PC-9 (cell line): ENCODE measurements around the gene INTS11. TPM values are rescaled to one million over a fixed set of nuclear protein-coding genes. Genes with fewer than 3 reads are reported as not detected.

Experiments used
- BruUV-seq: library from RNA; stranded (reverse); fragments of 400-500 nt; replicated peaks from 2 replicates; lab custom pipeline; 2021; lab: Mats Ljungman, UMichigan
- CTCF ChIA-PET: fragments of 300-600 bp; sonication (Branson Sonifier 250); formaldehyde crosslinking; loops from one replicate; lab custom pipeline; 2022; ENCODE audit warnings: antibody characterized with exemption; lab: Charles Lee
- POLR2A ChIA-PET: fragments of 300-600 bp; sonication (Branson Sonifier 250); formaldehyde crosslinking; loops from one replicate; lab custom pipeline; 2022; ENCODE audit warnings: antibody characterized with exemption; ENCODE audit not compliant: unreplicated experiment; lab: Charles Lee
- DNase-seq, 2 experiments: peaks; one replicate each; pipeline versions ENCODE4 v3.0.0 to v3.0.0-alpha.2; 2015 to 2022; ENCODE audit warnings: mixed read lengths in 1 of 2
- H2AFZ ChIP-seq: fragments of 200-600 bp; sonication (generic); 2 replicates; pipeline ENCODE4 v1.8.1; 2017; ENCODE audit warnings: antibody characterized with exemption
- H3F3A ChIP-seq: fragments of 200-600 bp; sonication (generic); 2 replicates; pipeline ENCODE4 v1.8.1; 2017; ENCODE audit warnings: antibody characterized with exemption, mild to moderate bottlenecking, low read depth; ENCODE audit not compliant: insufficient read depth
- H3K27ac ChIP-seq: fragments of 200-600 bp; sonication (generic); 2 replicates; pipeline ENCODE4 v1.6.1; 2016; ENCODE audit warnings: mixed run types
- H3K27me3 ChIP-seq: fragments of 200-600 bp; sonication (generic); 2 replicates; pipeline ENCODE4 v1.6.1; 2016; ENCODE audit warnings: low read depth, mixed run types; ENCODE audit not compliant: insufficient read depth
- H3K36me3 ChIP-seq: fragments of 200-600 bp; sonication (generic); 2 replicates; pipeline ENCODE4 v1.6.1; 2016; ENCODE audit warnings: low read depth, mixed run types
- H3K4me1 ChIP-seq: fragments of 200-600 bp; sonication (generic); replicated peaks from 2 replicates; pipeline ENCODE4 v1.6.1; 2016; ENCODE audit warnings: mixed run types; ENCODE audit not compliant: insufficient read depth
- H3K4me2 ChIP-seq: fragments of 200-600 bp; sonication (generic); 2 replicates; pipeline ENCODE4 v1.6.1; 2017; ENCODE audit warnings: mixed run types
- H3K4me3 ChIP-seq: fragments of 200-600 bp; sonication (generic); 2 replicates; pipeline ENCODE4 v1.6.1; 2016; ENCODE audit warnings: mixed run types
- H3K79me2 ChIP-seq: fragments of 200-600 bp; sonication (generic); 2 replicates; pipeline ENCODE4 v1.6.1; 2017; ENCODE audit warnings: low read depth, mixed run types
- H3K9me2 ChIP-seq: fragments of 200-600 bp; sonication (generic); 2 replicates; pipeline ENCODE4 v1.8.1; 2017; ENCODE audit warnings: mild to moderate bottlenecking; ENCODE audit not compliant: insufficient read depth
- H3K9me3 ChIP-seq: fragments of 200-600 bp; sonication (generic); 2 replicates; pipeline ENCODE4 v1.8.1; 2016; ENCODE audit warnings: low read depth; ENCODE audit not compliant: insufficient read depth
- H4K20me1 ChIP-seq: fragments of 200-600 bp; sonication (generic); 2 replicates; pipeline ENCODE4 v1.8.1; 2017; ENCODE audit not compliant: insufficient read depth
- EZH2 ChIP-seq: fragments of 200-600 bp; sonication (generic); IDR thresholded peaks from 2 replicates; pipeline ENCODE4 v1.8.0; 2017; ENCODE audit warnings: antibody characterized with exemption, low read depth
- intact Hi-C: fragments of 100-400 bp; cut with micrococcal nuclease; formaldehyde crosslinking; loops from one replicate; pipeline ENCODE4 v1.10.0; 2022; ENCODE audit not compliant: unreplicated experiment
- total RNA-seq: library from RNA; stranded (reverse); gene quantifications from 2 replicates; pipeline ENCODE4 v1.2.3, GENCODE V29; 2021
- TF ChIP-seq, protein P1 (sequence below): fragments of 200-600 bp; sonication (generic); conservative IDR thresholded peaks from 2 replicates; pipeline ENCODE4 v1.6.1; 2017; ENCODE audit warnings: mixed run types, antibody characterized with exemption, mild to moderate bottlenecking, moderate library complexity

Gene INTS11
- total RNA-seq, 1 experiment from 2014 or later: 130 TPM

DNA sequence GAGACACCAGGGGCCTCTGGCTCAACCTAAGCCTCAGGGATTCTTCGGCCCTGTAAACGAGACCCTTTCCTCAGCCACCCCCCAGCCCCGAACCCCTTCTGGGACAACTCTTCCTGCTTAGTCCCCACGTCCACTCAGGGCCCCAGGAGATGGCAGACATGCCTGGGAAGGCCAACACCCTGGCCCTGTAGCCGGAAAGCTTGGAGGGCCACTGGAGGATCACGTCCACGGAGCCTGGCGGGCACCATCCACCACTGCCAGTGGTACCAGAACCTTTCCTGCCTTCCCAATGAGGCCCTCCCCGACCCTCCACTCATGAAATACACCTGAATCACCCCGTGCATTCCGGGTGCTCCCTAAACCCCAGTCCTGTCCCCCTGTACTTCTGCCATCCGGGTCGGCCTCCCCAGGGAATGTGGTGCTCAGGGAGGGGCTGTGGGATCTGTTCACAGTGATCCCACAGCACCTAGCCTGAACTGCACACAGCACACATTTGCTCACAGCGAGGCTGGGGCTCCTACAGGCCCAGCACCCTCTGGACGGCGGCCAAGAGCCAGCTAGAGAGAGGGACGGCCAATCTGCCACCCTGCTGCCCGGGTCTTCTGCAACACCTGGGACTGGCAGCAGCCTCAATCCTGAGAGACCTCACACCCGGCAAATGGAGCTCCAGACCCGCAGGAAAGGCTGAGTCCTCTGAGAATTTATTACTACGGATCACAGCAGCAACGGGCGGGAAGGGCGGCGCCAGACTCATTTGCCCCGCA, 48.8 kb upstream of the INTS11 start:
- no peaks in the 10 kb centered on the region for H3K9me2 ChIP-seq
- H3F3A ChIP-seq: peaks cover 32% of the 10 kb centered on the region; the same call in 1 of the 2 replicates
- H3K36me3 ChIP-seq: no peaks in the 10 kb centered on the region; the same call in 1 of the 2 replicates
- peaks cover 16% of the 10 kb centered on the region for H3K4me1 ChIP-seq
- peaks cover 25% of the 10 kb centered on the region for H3K79me2 ChIP-seq
- H2AFZ ChIP-seq: no peak overlapping the region
- no TSS peak for BruUV-seq
- TF ChIP-seq, protein P1, sequence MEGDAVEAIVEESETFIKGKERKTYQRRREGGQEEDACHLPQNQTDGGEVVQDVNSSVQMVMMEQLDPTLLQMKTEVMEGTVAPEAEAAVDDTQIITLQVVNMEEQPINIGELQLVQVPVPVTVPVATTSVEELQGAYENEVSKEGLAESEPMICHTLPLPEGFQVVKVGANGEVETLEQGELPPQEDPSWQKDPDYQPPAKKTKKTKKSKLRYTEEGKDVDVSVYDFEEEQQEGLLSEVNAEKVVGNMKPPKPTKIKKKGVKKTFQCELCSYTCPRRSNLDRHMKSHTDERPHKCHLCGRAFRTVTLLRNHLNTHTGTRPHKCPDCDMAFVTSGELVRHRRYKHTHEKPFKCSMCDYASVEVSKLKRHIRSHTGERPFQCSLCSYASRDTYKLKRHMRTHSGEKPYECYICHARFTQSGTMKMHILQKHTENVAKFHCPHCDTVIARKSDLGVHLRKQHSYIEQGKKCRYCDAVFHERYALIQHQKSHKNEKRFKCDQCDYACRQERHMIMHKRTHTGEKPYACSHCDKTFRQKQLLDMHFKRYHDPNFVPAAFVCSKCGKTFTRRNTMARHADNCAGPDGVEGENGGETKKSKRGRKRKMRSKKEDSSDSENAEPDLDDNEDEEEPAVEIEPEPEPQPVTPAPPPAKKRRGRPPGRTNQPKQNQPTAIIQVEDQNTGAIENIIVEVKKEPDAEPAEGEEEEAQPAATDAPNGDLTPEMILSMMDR: no peak
- no peak for TF ChIP-seq EZH2
- no peaks in the 10 kb centered on the region for H3K27me3 ChIP-seq
- peak overlapping the region; percentile 81 for H3K4me3 ChIP-seq
- intact Hi-C loops: loop anchor here (2.0 to 10.0 kb wide), 2 partner anchors 28 to 132 kb away; no protein-coding TSS in a partner anchor
- no peaks in the 10 kb centered on the region for H4K20me1 ChIP-seq
- H3K9me3 ChIP-seq: no peaks in the 10 kb centered on the region
- peak overlapping the region; percentile 91 for H3K4me2 ChIP-seq
- CTCF ChIA-PET: no interaction called here
- no peak for DNase-seq
- POLR2A ChIA-PET: no interaction called here
- no peak overlapping the region for H3K27ac ChIP-seq

DNA sequence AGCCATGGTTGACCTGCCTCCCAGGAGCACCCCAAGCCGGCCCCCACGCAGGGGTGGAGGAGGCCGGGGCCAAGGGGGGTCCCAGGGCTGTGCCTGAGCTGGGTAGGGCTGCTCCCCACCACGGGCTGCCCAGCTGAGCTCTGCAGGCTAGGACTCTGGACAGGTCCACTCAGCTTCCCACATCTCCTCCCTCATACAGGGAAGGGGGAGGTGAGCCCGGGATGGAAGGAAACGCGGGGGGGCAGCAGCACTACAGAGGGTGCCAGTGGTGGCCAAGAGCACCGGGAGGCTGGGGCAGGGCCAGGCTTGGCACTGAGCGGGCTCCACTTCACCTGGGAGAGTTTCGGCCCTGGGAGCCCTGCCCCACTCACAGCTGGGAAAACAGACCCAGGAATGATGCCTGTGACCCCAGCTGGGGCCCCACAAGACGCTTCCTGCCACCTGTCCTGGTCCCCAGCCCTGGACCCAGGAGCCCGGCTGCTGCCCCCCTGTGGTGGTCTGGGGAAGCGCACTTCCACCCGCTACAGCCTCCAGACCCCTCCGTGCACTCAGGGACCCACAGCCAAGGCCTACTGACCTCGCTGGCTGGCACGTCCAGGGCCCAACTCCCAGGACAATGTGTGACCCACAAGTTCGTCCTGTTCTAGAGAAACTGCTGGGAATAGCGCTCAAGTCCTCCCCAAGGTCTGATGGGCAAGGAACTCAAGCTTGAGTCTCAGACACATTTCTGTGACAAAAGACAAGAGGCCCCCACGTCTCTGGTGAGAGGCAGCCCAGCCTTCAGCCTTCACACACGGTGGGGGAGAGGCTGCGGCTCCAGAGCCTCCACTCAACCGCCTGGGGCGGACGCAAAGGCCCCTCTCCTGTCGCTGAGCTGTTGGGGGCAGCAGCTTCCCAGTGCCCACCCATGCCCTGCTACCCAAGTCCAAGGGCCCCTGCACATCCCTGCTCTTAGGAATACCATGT, 47.6 kb upstream of the INTS11 start:
- Histone ChIP-seq H3F3A (peaks cover 20% of the 10 kb centered on the region; the same call in 1 of the 2 replicates), H3K4me1 (peaks cover 16% of the 10 kb centered on the region), H2AFZ (no peak overlapping the region), H4K20me1 (no peaks in the 10 kb centered on the region), H3K36me3 (no peaks in the 10 kb centered on the region; the same call in 1 of the 2 replicates), H3K4me3 (no peak overlapping the region), H3K27me3 (no peaks in the 10 kb centered on the region), H3K9me2 (no peaks in the 10 kb centered on the region), H3K79me2 (peaks cover 25% of the 10 kb centered on the region), H3K9me3 (no peaks in the 10 kb centered on the region), H3K27ac (no peak overlapping the region), H3K4me2 (no peak overlapping the region)
- DNase-seq: peak in 1 of 2 experiments; percentile 77
- POLR2A ChIA-PET: interaction anchor here (0.6 kb wide), 3 partner anchors 90 to 134 kb away, joined by 3 to 7 read pairs (median 5); no protein-coding TSS in a partner anchor
- no TSS peak for BruUV-seq
- intact Hi-C loops: loop anchor here (2.0 to 10.0 kb wide), 2 partner anchors 27 to 133 kb away; no protein-coding TSS in a partner anchor
- CTCF ChIA-PET: no interaction called here
- TF ChIP-seq EZH2: no peak
- TF ChIP-seq, protein P1: peak; percentile 93

DNA sequence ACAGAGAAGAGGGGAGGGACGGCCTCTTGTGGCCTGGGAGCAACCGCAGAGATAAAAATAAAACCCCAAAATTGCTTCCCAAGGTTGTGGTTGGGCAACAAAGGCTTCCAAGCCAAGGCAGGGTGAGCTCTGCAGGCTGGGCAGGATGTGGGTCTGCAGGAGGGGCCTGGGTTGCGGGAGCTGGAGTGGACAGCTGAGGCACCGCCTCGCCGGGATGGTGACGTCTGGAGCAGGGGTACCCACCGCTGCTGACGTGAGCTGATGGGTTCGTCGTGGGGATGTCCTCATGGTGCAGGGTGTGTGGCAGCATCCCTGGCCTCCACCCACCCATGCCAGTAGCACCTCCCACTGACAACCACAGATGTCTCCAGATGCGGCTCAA, 46.9 kb upstream of the INTS11 start:
- Histone ChIP-seq H3K27me3 (no peaks in the 10 kb centered on the region), H3K36me3 (no peaks in the 10 kb centered on the region; the same call in 1 of the 2 replicates), H2AFZ (no peak overlapping the region), H3K27ac (no peak overlapping the region), H3K4me3 (no peak overlapping the region), H3K79me2 (peaks cover 25% of the 10 kb centered on the region), H3K9me3 (no peaks in the 10 kb centered on the region), H3K4me1 (peaks cover 16% of the 10 kb centered on the region), H4K20me1 (no peaks in the 10 kb centered on the region), H3F3A (peaks cover 13% of the 10 kb centered on the region; the same call in 1 of the 2 replicates), H3K4me2 (no peak overlapping the region), H3K9me2 (no peaks in the 10 kb centered on the region)
- ChIA-PET POLR2A (interaction anchor here (0.6 kb wide), 1 partner anchor 173 kb away, joined by 3 read pairs; no protein-coding TSS in a partner anchor), CTCF (interaction anchor here (0.6 kb wide), 1 partner anchor 134 kb away, joined by 7 read pairs; no protein-coding TSS in a partner anchor)
- no peak for DNase-seq
- BruUV-seq: no TSS peak
- intact Hi-C loops: loop anchor here (10.0 kb wide), 1 partner anchor 133 kb away; no protein-coding TSS in a partner anchor
- TF ChIP-seq EZH2: no peak
- TF ChIP-seq, protein P1: no peak
